Astrocyte (in vitro differentiated cells and primary cell): Measurements from ENCODE around the gene EXD2.

Experiments used
- CTCF ChIP-seq: IDR thresholded peaks from 2 replicates; pipeline ENCODE4 v1.5.1; 2011; ENCODE audit warnings: low read depth, mild to moderate bottlenecking, inconsistent platforms, low read length, moderate library complexity; ENCODE audit not compliant: insufficient read depth
- EZH2 ChIP-seq: IDR thresholded peaks from 2 replicates; pipeline ENCODE4 v1.6.1; 2012; ENCODE audit warnings: mild to moderate bottlenecking, low read length, inconsistent platforms; ENCODE audit not compliant: insufficient read depth

GRCh38 chr14:69234106-69234505 lies 42.8 kb downstream of the EXD2 start:
- no peak for TF ChIP-seq CTCF
- no peak for TF ChIP-seq EZH2
